IMR-90 (cell line): ENCODE measurements around the gene LAMTOR4. TPM values are rescaled to one million over a fixed set of nuclear protein-coding genes. Genes with fewer than 3 reads are reported as not detected.

ENCODE experiments used
- ATAC-seq: fragments of 200-7000 bp; cut with Tn5 transposase; 2 replicates; pipeline ENCODE4 v1.9.1; 2020; ENCODE audit warnings: low read depth, mild to moderate bottlenecking, moderate library complexity
- BruUV-seq: library from RNA; stranded (reverse); fragments of 400-500 nt; replicated peaks from 2 replicates; lab custom pipeline; 2021; lab: Mats Ljungman, UMichigan
- CTCF ChIA-PET: fragments of 300-600 bp; formaldehyde crosslinking; extraction: SDS; loops from one replicate; lab custom pipeline; 2021; ENCODE audit warnings: antibody characterized with exemption; lab: Yijun Ruan, JAX
- POLR2A ChIA-PET: fragments of 300-600 bp; sonication (Branson Sonifier 250); formaldehyde crosslinking; loops from one replicate; lab custom pipeline; 2022; ENCODE audit warnings: antibody characterized with exemption; ENCODE audit not compliant: unreplicated experiment; lab: Charles Lee
- DNase-seq: peaks from one replicate; pipeline ENCODE4 v3.0.0; 2013
- H2AFZ ChIP-seq: replicated peaks from 2 replicates; pipeline ENCODE3; 2013; ENCODE audit warnings: low read length, mild to moderate bottlenecking; ENCODE audit not compliant: poor library complexity
- H2AK5ac ChIP-seq: 2 replicates; pipeline ENCODE4 v1.6.1; 2013; ENCODE audit warnings: low read depth, low read length, inconsistent platforms
- H2AK9ac ChIP-seq: replicated peaks from 2 replicates; pipeline ENCODE3; 2013; ENCODE audit warnings: mild to moderate bottlenecking, low read depth, low read length, moderate library complexity; ENCODE audit not compliant: poor library complexity
- H2BK120ac ChIP-seq: 2 replicates; pipeline ENCODE4 v1.6.1; 2013; ENCODE audit warnings: low read depth, low read length, inconsistent platforms
- H2BK15ac ChIP-seq: 3 replicates; pipeline ENCODE4 v1.6.1; 2013; ENCODE audit warnings: low read depth, low read length, inconsistent platforms
- H2BK20ac ChIP-seq: 2 replicates; pipeline ENCODE4 v1.6.1; 2013; ENCODE audit warnings: low read depth, mild to moderate bottlenecking, inconsistent platforms, low read length, moderate library complexity
- H2BK5ac ChIP-seq: 2 replicates; pipeline ENCODE4 v1.6.1; 2013; ENCODE audit warnings: mild to moderate bottlenecking, low read depth, low read length, inconsistent platforms; ENCODE audit not compliant: poor library complexity, severe bottlenecking
- H3K14ac ChIP-seq: replicated peaks from 2 replicates; pipeline ENCODE4 v1.6.1; 2013; ENCODE audit warnings: low read depth, low read length, inconsistent platforms
- H3K18ac ChIP-seq: 2 replicates; pipeline ENCODE4 v1.6.1; 2013; ENCODE audit warnings: low read depth, low read length, control low read depth
- H3K23ac ChIP-seq: 2 replicates; pipeline ENCODE4 v1.6.1; 2013; ENCODE audit warnings: low read depth, low read length, inconsistent platforms
- H3K27ac ChIP-seq: 2 replicates; pipeline ENCODE4 v1.5.1; 2013; ENCODE audit warnings: mild to moderate bottlenecking, control low read depth, low read length; ENCODE audit not compliant: insufficient read depth
- H3K27me3 ChIP-seq: 2 replicates; pipeline ENCODE4 v1.6.1; 2013; ENCODE audit warnings: low read length; ENCODE audit not compliant: control insufficient read depth, insufficient read depth
- H3K36me3 ChIP-seq: 2 replicates; pipeline ENCODE4 v1.6.1; 2013; ENCODE audit warnings: low read length, mixed read lengths; ENCODE audit not compliant: control insufficient read depth, insufficient read depth
- H3K4ac ChIP-seq: 2 replicates; pipeline ENCODE4 v1.6.1; 2013; ENCODE audit warnings: low read depth, low read length, inconsistent platforms
- H3K4me1 ChIP-seq: 2 replicates; pipeline ENCODE4 v1.6.1; 2013; ENCODE audit warnings: low read length, mixed read lengths; ENCODE audit not compliant: control insufficient read depth, insufficient read depth
- H3K4me2 ChIP-seq: 2 replicates; pipeline ENCODE4 v1.6.1; 2013; ENCODE audit warnings: low read depth, mild to moderate bottlenecking, control low read depth, low read length, moderate library complexity
- H3K4me3 ChIP-seq: 2 replicates; pipeline ENCODE4 v1.5.1; 2013; ENCODE audit warnings: low read depth, mild to moderate bottlenecking, control low read depth, low read length, moderate library complexity; ENCODE audit not compliant: insufficient read depth
- H3K56ac ChIP-seq: 2 replicates; pipeline ENCODE4 v1.6.1; 2013; ENCODE audit warnings: low read length, inconsistent platforms; ENCODE audit not compliant: insufficient read depth; ENCODE audit errors: extremely low read depth
- H3K79me1 ChIP-seq, 2 experiments: 2 replicates each; pipeline ENCODE4 v1.6.1; 2013; ENCODE audit warnings: low read length in 2 of 2, inconsistent platforms in 1 of 2, low read depth in 1 of 2
- H3K9ac ChIP-seq: 2 replicates; pipeline ENCODE4 v1.6.1; 2013; ENCODE audit warnings: low read depth, low read length, control low read depth
- H3K9me1 ChIP-seq: 2 replicates; pipeline ENCODE4 v1.6.1; 2013; ENCODE audit warnings: low read length, inconsistent platforms; ENCODE audit not compliant: insufficient read depth
- H3K9me3 ChIP-seq: 2 replicates; pipeline ENCODE4 v1.6.1; 2013; ENCODE audit warnings: low read length; ENCODE audit not compliant: control insufficient read depth, insufficient read depth
- H4K20me1 ChIP-seq: 2 replicates; pipeline ENCODE4 v1.6.1; 2013; ENCODE audit warnings: low read length, inconsistent platforms; ENCODE audit not compliant: insufficient read depth
- H4K5ac ChIP-seq: 2 replicates; pipeline ENCODE4 v1.6.1; 2013; ENCODE audit warnings: mild to moderate bottlenecking, low read depth, low read length, control low read depth
- H4K8ac ChIP-seq, 2 experiments: 2 replicates each; pipeline ENCODE4 v1.6.1; 2013; ENCODE audit warnings: low read depth in 2 of 2, low read length in 2 of 2, control low read depth in 1 of 2, inconsistent platforms in 1 of 2
- H4K91ac ChIP-seq: 2 replicates; pipeline ENCODE4 v1.6.1; 2013; ENCODE audit warnings: low read depth, low read length, inconsistent platforms; ENCODE audit not compliant: insufficient read depth
- BHLHE40 ChIP-seq: fragments of 150-350 bp; IDR thresholded peaks from 2 replicates; pipeline ENCODE4 v1.6.1; 2016; ENCODE audit warnings: mild to moderate bottlenecking, low read depth, low read length
- CEBPB ChIP-seq: IDR thresholded peaks from 2 replicates; pipeline ENCODE4 v1.6.1; 2012; ENCODE audit warnings: low read depth, low read length, improper control_type of control experiment
- FOS ChIP-seq: fragments of 150-350 bp; IDR thresholded peaks from 2 replicates; pipeline ENCODE4 v1.6.1; 2016; ENCODE audit warnings: low read depth, low read length
- MAFK ChIP-seq: IDR thresholded peaks from 2 replicates; pipeline ENCODE4 v1.6.1; 2012; ENCODE audit warnings: low read depth, low read length, improper control_type of control experiment
- MAZ ChIP-seq: IDR thresholded peaks from 2 replicates; pipeline ENCODE4 v1.6.1; 2012; ENCODE audit warnings: low read depth, mild to moderate bottlenecking, low read length, improper control_type of control experiment, moderate library complexity, borderline replicate concordance
- MXI1 ChIP-seq: IDR thresholded peaks from 2 replicates; pipeline ENCODE4 v1.6.1; 2012; ENCODE audit warnings: low read depth, mild to moderate bottlenecking, low read length, moderate library complexity, borderline replicate concordance
- NFE2L2 ChIP-seq: fragments of 150-350 bp; IDR thresholded peaks from 2 replicates; pipeline ENCODE4 v1.6.1; 2016; ENCODE audit warnings: low read depth, mild to moderate bottlenecking, low read length
- POLR2A ChIP-seq: IDR thresholded peaks from 2 replicates; pipeline ENCODE4 v1.6.1; 2012; ENCODE audit warnings: mild to moderate bottlenecking, low read depth, low read length
- RAD21 ChIP-seq: IDR thresholded peaks from 2 replicates; pipeline ENCODE4 v1.6.1; 2012; ENCODE audit warnings: low read length, improper control_type of control experiment
- RCOR1 ChIP-seq: IDR thresholded peaks from 2 replicates; pipeline ENCODE4 v1.6.1; 2012; ENCODE audit warnings: mild to moderate bottlenecking, low read length, improper control_type of control experiment; ENCODE audit not compliant: insufficient replicate concordance
- RFX5 ChIP-seq: IDR thresholded peaks from 2 replicates; pipeline ENCODE4 v1.8.0; 2012; ENCODE audit warnings: low read depth, mild to moderate bottlenecking, low read length, moderate library complexity
- SMC3 ChIP-seq: fragments of 150-350 bp; IDR thresholded peaks from 2 replicates; pipeline ENCODE4 v1.6.1; 2016; ENCODE audit warnings: low read depth, mild to moderate bottlenecking, antibody characterized with exemption, low read length, moderate library complexity
- WGBS, 2 experiments: methylation state at CpG; one replicate each; pipeline versions ENCODE4 v1.1.5 to v1.1.7; 2013; ENCODE audit warnings: missing lambda C conversion rate in 2 of 2; ENCODE audit not compliant: insufficient read length in 1 of 2; ENCODE audit errors: extremely low coverage in 2 of 2; 5-methylcytosine and 5-hydroxymethylcytosine counted together
- dilution Hi-C: fragments of 300-500 bp; cut with HindIII; formaldehyde crosslinking; loops from one replicate; pipeline ENCODE4 v1.14.3; 2018; ENCODE audit warnings: low sequenced_read_pairs; ENCODE audit not compliant: unreplicated experiment
- in situ Hi-C: fragments of 300-500 bp; cut with MboI; formaldehyde crosslinking; loops from 3 replicates; pipeline ENCODE4 v1.14.3; 2019; ENCODE audit warnings: low sequenced_read_pairs, inconsistent platforms, mixed read lengths
- intact Hi-C: fragments of 100-400 bp; cut with micrococcal nuclease; formaldehyde crosslinking; loops from 2 replicates; pipeline ENCODE4 v1.10.0; 2022
- polyA plus RNA-seq, 3 experiments: library from polyadenylated mRNA; depleted of rRNA; stranded (reverse); fragments of >200 nt; gene quantifications; 2 replicates each; pipeline ENCODE4 v1.2.3, GENCODE V29; 2012; ENCODE audit warnings: low replicate concordance in 1 of 3
- total RNA-seq: library from RNA; depleted of rRNA; stranded (reverse); fragments of >200 nt; gene quantifications from 2 replicates; pipeline ENCODE4 v1.2.3, GENCODE V29; 2012
- TF ChIP-seq, protein P1 (sequence below): fragments of 150-350 bp; IDR thresholded peaks from 2 replicates; pipeline ENCODE4 v1.6.1; 2016; ENCODE audit warnings: low read depth, mild to moderate bottlenecking, low read length, moderate library complexity, borderline replicate concordance
- TF ChIP-seq, protein P2 (sequence below): fragments of 150-350 bp; IDR thresholded peaks from 2 replicates; pipeline ENCODE4 v1.6.1; 2017; ENCODE audit warnings: mild to moderate bottlenecking, antibody characterized with exemption, low read length, low read depth
- TF ChIP-seq, protein P3 (sequence below): conservative IDR thresholded peaks from 2 replicates; pipeline ENCODE4 v1.5.1; 2012; ENCODE audit warnings: mild to moderate bottlenecking, low read depth, low read length, improper control_type of control experiment

LAMTOR4 gene
- total and polyA plus RNA-seq, 2 of the 4 experiments (the other 2 are of a cell fraction), result 134 to 268 TPM

DNA sequence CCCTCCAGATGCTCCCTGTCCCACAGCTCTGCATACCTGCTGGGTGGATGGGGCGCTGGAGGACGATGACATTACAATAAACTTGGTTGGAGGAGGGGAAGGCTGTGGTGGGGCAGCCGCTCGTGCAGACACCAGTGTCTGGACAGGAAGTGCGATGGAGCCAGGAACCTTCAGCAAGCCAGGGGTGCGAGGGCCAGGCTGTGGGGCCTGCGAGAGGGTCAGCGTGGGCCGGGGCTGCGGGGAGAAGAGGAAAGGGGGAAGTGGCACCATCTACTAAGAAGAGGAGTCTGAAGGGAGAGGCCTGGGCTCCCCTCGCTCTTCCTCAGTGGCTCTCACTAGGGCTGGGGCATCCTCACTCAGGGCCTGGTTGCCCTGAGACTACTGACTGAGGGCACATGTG lies 40.8 kb upstream of the LAMTOR4 start:
- H3K4me1 ChIP-seq, result peaks cover 2% of the 10 kb centered on the region; the same call in 1 of the 2 replicates
- no peak overlapping the region for H2BK5ac ChIP-seq
- ATAC-seq (no peak), DNase-seq (no peak)
- H3K27ac ChIP-seq, result no peak overlapping the region
- no peak overlapping the region for H3K4ac ChIP-seq
- no peak overlapping the region for H4K91ac ChIP-seq
- H2BK120ac ChIP-seq, result no peak overlapping the region
- dilution Hi-C loops, result no loop called here
- peaks cover 0 to 11% of the 10 kb centered on the region in 2 experiments; a peak in 2 of 4 replicates for H3K79me1 ChIP-seq
- ChIA-PET CTCF (no interaction called here), POLR2A (no interaction called here)
- H3K9me1 ChIP-seq, result no peaks in the 10 kb centered on the region
- in situ Hi-C loops, result no loop called here
- H2BK20ac ChIP-seq, result no peak overlapping the region
- no peak overlapping the region for H3K56ac ChIP-seq
- TF ChIP-seq BHLHE40 (no peak), RAD21 (no peak), NFE2L2 (no peak), FOS (no peak), CEBPB (no peak), MAZ (no peak), RCOR1 (no peak), MXI1 (no peak), POLR2A (no peak), MAFK (no peak), SMC3 (no peak), RFX5 (no peak)
- TF ChIP-seq, protein P1, sequence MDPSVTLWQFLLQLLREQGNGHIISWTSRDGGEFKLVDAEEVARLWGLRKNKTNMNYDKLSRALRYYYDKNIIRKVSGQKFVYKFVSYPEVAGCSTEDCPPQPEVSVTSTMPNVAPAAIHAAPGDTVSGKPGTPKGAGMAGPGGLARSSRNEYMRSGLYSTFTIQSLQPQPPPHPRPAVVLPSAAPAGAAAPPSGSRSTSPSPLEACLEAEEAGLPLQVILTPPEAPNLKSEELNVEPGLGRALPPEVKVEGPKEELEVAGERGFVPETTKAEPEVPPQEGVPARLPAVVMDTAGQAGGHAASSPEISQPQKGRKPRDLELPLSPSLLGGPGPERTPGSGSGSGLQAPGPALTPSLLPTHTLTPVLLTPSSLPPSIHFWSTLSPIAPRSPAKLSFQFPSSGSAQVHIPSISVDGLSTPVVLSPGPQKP, result no peak
- TF ChIP-seq, protein P2, sequence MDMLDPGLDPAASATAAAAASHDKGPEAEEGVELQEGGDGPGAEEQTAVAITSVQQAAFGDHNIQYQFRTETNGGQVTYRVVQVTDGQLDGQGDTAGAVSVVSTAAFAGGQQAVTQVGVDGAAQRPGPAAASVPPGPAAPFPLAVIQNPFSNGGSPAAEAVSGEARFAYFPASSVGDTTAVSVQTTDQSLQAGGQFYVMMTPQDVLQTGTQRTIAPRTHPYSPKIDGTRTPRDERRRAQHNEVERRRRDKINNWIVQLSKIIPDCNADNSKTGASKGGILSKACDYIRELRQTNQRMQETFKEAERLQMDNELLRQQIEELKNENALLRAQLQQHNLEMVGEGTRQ, result no peak
- TF ChIP-seq, protein P3, sequence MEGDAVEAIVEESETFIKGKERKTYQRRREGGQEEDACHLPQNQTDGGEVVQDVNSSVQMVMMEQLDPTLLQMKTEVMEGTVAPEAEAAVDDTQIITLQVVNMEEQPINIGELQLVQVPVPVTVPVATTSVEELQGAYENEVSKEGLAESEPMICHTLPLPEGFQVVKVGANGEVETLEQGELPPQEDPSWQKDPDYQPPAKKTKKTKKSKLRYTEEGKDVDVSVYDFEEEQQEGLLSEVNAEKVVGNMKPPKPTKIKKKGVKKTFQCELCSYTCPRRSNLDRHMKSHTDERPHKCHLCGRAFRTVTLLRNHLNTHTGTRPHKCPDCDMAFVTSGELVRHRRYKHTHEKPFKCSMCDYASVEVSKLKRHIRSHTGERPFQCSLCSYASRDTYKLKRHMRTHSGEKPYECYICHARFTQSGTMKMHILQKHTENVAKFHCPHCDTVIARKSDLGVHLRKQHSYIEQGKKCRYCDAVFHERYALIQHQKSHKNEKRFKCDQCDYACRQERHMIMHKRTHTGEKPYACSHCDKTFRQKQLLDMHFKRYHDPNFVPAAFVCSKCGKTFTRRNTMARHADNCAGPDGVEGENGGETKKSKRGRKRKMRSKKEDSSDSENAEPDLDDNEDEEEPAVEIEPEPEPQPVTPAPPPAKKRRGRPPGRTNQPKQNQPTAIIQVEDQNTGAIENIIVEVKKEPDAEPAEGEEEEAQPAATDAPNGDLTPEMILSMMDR, result no peak
- no peak overlapping the region for H2AK9ac ChIP-seq
- no peak overlapping the region for H3K4me3 ChIP-seq
- no peaks in the 10 kb centered on the region for H3K9me3 ChIP-seq
- no peak overlapping the region for H4K5ac ChIP-seq
- no peak overlapping the region for H2AK5ac ChIP-seq
- H3K4me2 ChIP-seq, result no peak overlapping the region
- H3K23ac ChIP-seq, result no peak overlapping the region
- peaks cover 68% of the 10 kb centered on the region for H3K36me3 ChIP-seq
- no peak overlapping the region for H3K14ac ChIP-seq
- H3K27me3 ChIP-seq, result no peaks in the 10 kb centered on the region
- no peak overlapping the region for H4K8ac ChIP-seq
- H2AFZ ChIP-seq, result no peak overlapping the region
- H4K20me1 ChIP-seq, result peaks cover 3% of the 10 kb centered on the region; the same call in 1 of the 2 replicates
- WGBS, 2 experiments, result 60% methylated on average over 3 of the region's 11 CpGs; no CpG with 5 or more reads in 1 of the 2 experiments
- intact Hi-C loops, result no loop called here
- no peak overlapping the region for H3K18ac ChIP-seq
- BruUV-seq, result no TSS peak
- H3K9ac ChIP-seq, result no peak overlapping the region
- H2BK15ac ChIP-seq, result no peak overlapping the region
